GM19324 (cell line): Measurements from ENCODE around the gene RBFOX1.

ENCODE experiments used
- ATAC-seq: cut with Tn5 transposase; IDR thresholded peaks from one replicate; pipeline ENCODE4 v1.9.1; 2021; ENCODE audit warnings: mild to moderate bottlenecking, moderate library complexity; ENCODE audit not compliant: unreplicated experiment, low FRiP score

Gene RBFOX1

GRCh38 chr16:7577588-7577987 is 244.9 kb downstream of the RBFOX1 start:
- no peak for ATAC-seq

GRCh38 chr16:7579454-7579853 is 246.8 kb downstream of the RBFOX1 start:
- ATAC-seq = no peak

- ATAC-seq = no peak
These were observed 248.5 kb downstream of the RBFOX1 start for GRCh38 chr16:7581175-7581574.

- no peak for ATAC-seq
These were observed 250.8 kb downstream of the RBFOX1 start for GRCh38 chr16:7583396-7583795.

GRCh38 chr16:7584561-7584960 is 251.9 kb downstream of the RBFOX1 start:
- ATAC-seq = no peak

- ATAC-seq = no peak
These were observed 253.1 kb downstream of the RBFOX1 start for GRCh38 chr16:7585705-7586104.

GRCh38 chr16:7590934-7591333 is 258.3 kb downstream of the RBFOX1 start:
- ATAC-seq = no peak

- no peak for ATAC-seq
These were observed 263.7 kb downstream of the RBFOX1 start for GRCh38 chr16:7596308-7596707.

- ATAC-seq = no peak
These were observed 265.0 kb downstream of the RBFOX1 start for GRCh38 chr16:7597677-7598076.

GRCh38 chr16:7601100-7601499 is 268.5 kb downstream of the RBFOX1 start:
- ATAC-seq = no peak

GRCh38 chr16:7602291-7602950 is 269.8 kb downstream of the RBFOX1 start:
- no peak for ATAC-seq

- no peak for ATAC-seq
These were observed 273.2 kb downstream of the RBFOX1 start for GRCh38 chr16:7605812-7606211.

GRCh38 chr16:7612671-7613070 is 280.0 kb downstream of the RBFOX1 start:
- ATAC-seq = no peak

GRCh38 chr16:7613518-7613917 is 280.9 kb downstream of the RBFOX1 start:
- no peak for ATAC-seq

GRCh38 chr16:7614021-7614795 is 281.6 kb downstream of the RBFOX1 start:
- no peak for ATAC-seq

- ATAC-seq = no peak
These were observed 282.9 kb downstream of the RBFOX1 start for GRCh38 chr16:7615565-7615964.

- no peak for ATAC-seq
These were observed 292.5 kb downstream of the RBFOX1 start for GRCh38 chr16:7624871-7625766.

GRCh38 chr16:7628981-7629380 is 296.3 kb downstream of the RBFOX1 start:
- ATAC-seq = no peak

GRCh38 chr16:7629571-7629970 is 296.9 kb downstream of the RBFOX1 start:
- ATAC-seq = no peak

- ATAC-seq = no peak
These were observed 304.8 kb downstream of the RBFOX1 start for GRCh38 chr16:7637446-7637845.

- no peak for ATAC-seq
These were observed 305.7 kb downstream of the RBFOX1 start for GRCh38 chr16:7638306-7638705.
